Measurements from ENCODE around the gene CUL4A. TPM values are rescaled to one million over a fixed set of nuclear protein-coding genes. Genes with fewer than 3 reads are reported as not detected.

CUL4A gene
- total and polyA plus RNA-seq, 9 of the 15 experiments (the other 6 are each of a cell fraction or from before 2014, with no cell fraction given): 21.1 to 92.0 (median 63.2) TPM

DNA sequence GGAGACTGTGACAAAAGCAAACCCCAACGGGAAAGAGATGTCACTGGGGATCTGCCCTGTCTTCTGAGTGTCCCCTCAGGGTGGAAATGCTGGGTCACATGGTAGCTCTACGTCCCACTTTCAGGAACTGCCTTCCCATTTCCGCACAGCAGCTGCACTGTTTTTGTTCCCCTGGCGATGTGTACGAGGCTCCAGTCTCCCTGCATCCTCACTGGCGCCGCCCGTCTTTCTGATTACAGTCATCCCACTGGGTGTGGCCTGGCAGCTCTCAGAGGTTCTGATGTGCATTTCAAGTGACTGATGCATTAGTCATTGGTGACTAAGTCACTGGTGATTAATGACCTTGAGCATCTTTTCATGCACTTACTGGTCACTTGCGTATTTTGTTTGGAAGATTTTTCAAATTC is 22.1 kb upstream of the CUL4A start:
- Histone ChIP-seq H3K27ac (ENCODE audit: extremely low read depth, low read depth, low read length) (peak overlapping the region; percentile 47; the same call in 1 of the 3 replicates), H3K4me3 (no peak overlapping the region), H2AFZ (ENCODE audit: low read depth, low read length) (no peak overlapping the region), H3K4me1 (replicated peaks in 1 of 2; ENCODE audit: control insufficient read depth in 2 of 2, insufficient read depth in 2 of 2, low read length in 2 of 2) (peaks cover 0 to 3% of the 10 kb centered on the region in 2 experiments; a peak in 1 of 5 replicates), H3K9ac (ENCODE audit: insufficient read depth in 1 of 2, low read depth in 2 of 2, low read length in 2 of 2) (no peak overlapping the region), H3K9me3 (replicated peaks; ENCODE audit: control insufficient read depth, insufficient read depth, low read depth, low read length) (no peaks in the 10 kb centered on the region), H3K4me2 (ENCODE audit: insufficient read depth, low read length) (peak overlapping the region; percentile 38; the same call in 1 of the 2 replicates), H3K9me1 (ENCODE audit: control insufficient read depth, insufficient read depth, low read length) (no peaks in the 10 kb centered on the region), H3K79me2 (ENCODE audit: control insufficient read depth, insufficient read depth, low read length) (peaks cover 9% of the 10 kb centered on the region; the same call in 2 of the 3 replicates), H4K20me1 (replicated peaks; ENCODE audit: control insufficient read depth, insufficient read depth, low read length) (peaks cover 4% of the 10 kb centered on the region; the same call in 1 of the 2 replicates), H3K27me3 (ENCODE audit: control insufficient read depth in 2 of 2, insufficient read depth in 2 of 2, low read length in 2 of 2) (no peaks in the 10 kb centered on the region), H3K36me3 (ENCODE audit: control insufficient read depth, insufficient read depth, low read length) (peaks cover 88% of the 10 kb centered on the region)
- WGBS (ENCODE audit: insufficient coverage, low coverage, missing lambda C conversion rate): 35% methylated on average over 6 of the region's 9 CpGs
- DNase-seq (ENCODE audit: extremely low read depth in 1 of 4, low spot score in 3 of 4) (peak; percentile 61 to 69 (median 66)), FAIRE-seq (peak; percentile 86), ATAC-seq (peak; percentile 82)
- ChIA-PET POLR2A (interaction anchor here (1.0 kb wide), 1 partner anchor 26 kb away, joined by 3 read pairs; no protein-coding TSS in a partner anchor), CTCF (ENCODE audit: low intra/inter-chr PET ratio) (no interaction called here)
- intact Hi-C loops (cut with micrococcal nuclease): no loop called here
- BruUV-seq (replicated peaks): no TSS peak
- in situ Hi-C loops (cut with MboI): no loop called here
- TF ChIP-seq HOXB6 (CRISPR knock-in tag; IDR thresholded peaks at IDR 0.05; ENCODE audit: borderline replicate concordance) (no peak), KDM1A (IDR thresholded peaks at IDR 0.05) (peak in 1 of 2 experiments; percentile 52; a peak in 1 of 4 replicates), ZNF197 (CRISPR knock-in tag; IDR thresholded peaks at IDR 0.05; ENCODE audit: low read depth) (no peak), SIX5 (IDR thresholded peaks at IDR 0.05; ENCODE audit: borderline replicate concordance in 1 of 2, insufficient read depth in 1 of 2, low read depth in 1 of 2, low read length in 2 of 2) (no peak), ZNF408 (CRISPR knock-in tag; IDR thresholded peaks at IDR 0.05; ENCODE audit: low read depth) (no peak), POLR2A (conservative IDR thresholded peaks at IDR 0.05) (0 out of 2 replicates have a peak, but pooled peaks have one; percentile 29), XRCC3 (IDR thresholded peaks at IDR 0.05) (no peak), ZNF12 (CRISPR knock-in tag; IDR thresholded peaks at IDR 0.05) (no peak), PHF20 (IDR thresholded peaks at IDR 0.05; ENCODE audit: partially characterized antibody) (no peak), BRCA1 (IDR thresholded peaks at IDR 0.05) (no peak), BRCA1 (CRISPR knock-in tag; IDR thresholded peaks at IDR 0.05) (no peak), GTF2F1 (IDR thresholded peaks at IDR 0.05; ENCODE audit: low read depth, low read length) (no peak)
- TF ChIP-seq, protein P1, sequence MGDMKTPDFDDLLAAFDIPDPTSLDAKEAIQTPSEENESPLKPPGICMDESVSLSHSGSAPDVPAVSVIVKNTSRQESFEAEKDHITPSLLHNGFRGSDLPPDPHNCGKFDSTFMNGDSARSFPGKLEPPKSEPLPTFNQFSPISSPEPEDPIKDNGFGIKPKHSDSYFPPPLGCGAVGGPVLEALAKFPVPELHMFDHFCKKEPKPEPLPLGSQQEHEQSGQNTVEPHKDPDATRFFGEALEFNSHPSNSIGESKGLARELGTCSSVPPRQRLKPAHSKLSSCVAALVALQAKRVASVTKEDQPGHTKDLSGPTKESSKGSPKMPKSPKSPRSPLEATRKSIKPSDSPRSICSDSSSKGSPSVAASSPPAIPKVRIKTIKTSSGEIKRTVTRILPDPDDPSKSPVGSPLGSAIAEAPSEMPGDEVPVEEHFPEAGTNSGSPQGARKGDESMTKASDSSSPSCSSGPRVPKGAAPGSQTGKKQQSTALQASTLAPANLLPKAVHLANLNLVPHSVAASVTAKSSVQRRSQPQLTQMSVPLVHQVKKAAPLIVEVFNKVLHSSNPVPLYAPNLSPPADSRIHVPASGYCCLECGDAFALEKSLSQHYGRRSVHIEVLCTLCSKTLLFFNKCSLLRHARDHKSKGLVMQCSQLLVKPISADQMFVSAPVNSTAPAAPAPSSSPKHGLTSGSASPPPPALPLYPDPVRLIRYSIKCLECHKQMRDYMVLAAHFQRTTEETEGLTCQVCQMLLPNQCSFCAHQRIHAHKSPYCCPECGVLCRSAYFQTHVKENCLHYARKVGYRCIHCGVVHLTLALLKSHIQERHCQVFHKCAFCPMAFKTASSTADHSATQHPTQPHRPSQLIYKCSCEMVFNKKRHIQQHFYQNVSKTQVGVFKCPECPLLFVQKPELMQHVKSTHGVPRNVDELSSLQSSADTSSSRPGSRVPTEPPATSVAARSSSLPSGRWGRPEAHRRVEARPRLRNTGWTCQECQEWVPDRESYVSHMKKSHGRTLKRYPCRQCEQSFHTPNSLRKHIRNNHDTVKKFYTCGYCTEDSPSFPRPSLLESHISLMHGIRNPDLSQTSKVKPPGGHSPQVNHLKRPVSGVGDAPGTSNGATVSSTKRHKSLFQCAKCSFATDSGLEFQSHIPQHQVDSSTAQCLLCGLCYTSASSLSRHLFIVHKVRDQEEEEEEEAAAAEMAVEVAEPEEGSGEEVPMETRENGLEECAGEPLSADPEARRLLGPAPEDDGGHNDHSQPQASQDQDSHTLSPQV (IDR thresholded peaks at IDR 0.05): no peak
- TF ChIP-seq, protein P2, sequence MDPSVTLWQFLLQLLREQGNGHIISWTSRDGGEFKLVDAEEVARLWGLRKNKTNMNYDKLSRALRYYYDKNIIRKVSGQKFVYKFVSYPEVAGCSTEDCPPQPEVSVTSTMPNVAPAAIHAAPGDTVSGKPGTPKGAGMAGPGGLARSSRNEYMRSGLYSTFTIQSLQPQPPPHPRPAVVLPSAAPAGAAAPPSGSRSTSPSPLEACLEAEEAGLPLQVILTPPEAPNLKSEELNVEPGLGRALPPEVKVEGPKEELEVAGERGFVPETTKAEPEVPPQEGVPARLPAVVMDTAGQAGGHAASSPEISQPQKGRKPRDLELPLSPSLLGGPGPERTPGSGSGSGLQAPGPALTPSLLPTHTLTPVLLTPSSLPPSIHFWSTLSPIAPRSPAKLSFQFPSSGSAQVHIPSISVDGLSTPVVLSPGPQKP (CRISPR knock-in tag; IDR thresholded peaks at IDR 0.05): no peak
- TF ChIP-seq, protein P3, sequence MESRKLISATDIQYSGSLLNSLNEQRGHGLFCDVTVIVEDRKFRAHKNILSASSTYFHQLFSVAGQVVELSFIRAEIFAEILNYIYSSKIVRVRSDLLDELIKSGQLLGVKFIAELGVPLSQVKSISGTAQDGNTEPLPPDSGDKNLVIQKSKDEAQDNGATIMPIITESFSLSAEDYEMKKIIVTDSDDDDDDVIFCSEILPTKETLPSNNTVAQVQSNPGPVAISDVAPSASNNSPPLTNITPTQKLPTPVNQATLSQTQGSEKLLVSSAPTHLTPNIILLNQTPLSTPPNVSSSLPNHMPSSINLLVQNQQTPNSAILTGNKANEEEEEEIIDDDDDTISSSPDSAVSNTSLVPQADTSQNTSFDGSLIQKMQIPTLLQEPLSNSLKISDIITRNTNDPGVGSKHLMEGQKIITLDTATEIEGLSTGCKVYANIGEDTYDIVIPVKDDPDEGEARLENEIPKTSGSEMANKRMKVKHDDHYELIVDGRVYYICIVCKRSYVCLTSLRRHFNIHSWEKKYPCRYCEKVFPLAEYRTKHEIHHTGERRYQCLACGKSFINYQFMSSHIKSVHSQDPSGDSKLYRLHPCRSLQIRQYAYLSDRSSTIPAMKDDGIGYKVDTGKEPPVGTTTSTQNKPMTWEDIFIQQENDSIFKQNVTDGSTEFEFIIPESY (CRISPR knock-in tag; IDR thresholded peaks at IDR 0.05): 0 out of 2 replicates have a peak, but pooled peaks have one; percentile 14

Measured in K562 (cell line).